Epithelial cell of prostate (primary cell): ENCODE data around the gene CRYBG2.
"Not testable (repeated sequence)": the region's sequence is repeated elsewhere in the genome, so short reads cannot be mapped to it uniquely, and the experiment has no call there.

Experiments
- DNase-seq: peaks from one replicate; pipeline ENCODE4 v3.0.0-alpha.2; 2011; ENCODE audit warnings: low read depth, low spot score
- H3K27ac ChIP-seq: fragments of 450-650 bp; 2 replicates; pipeline ENCODE4 v1.5.1; 2017; ENCODE audit warnings: mild to moderate bottlenecking

CRYBG2 gene

GRCh38 chr1:26300578-26301275 is 53.2 kb downstream of the CRYBG2 start:
- H3K27ac ChIP-seq, result no peak overlapping the region
- no peak for DNase-seq

GRCh38 chr1:26297791-26298124 is 56.2 kb downstream of the CRYBG2 start:
- peak overlapping the region; percentile 70 for H3K27ac ChIP-seq
- no peak for DNase-seq

- DNase-seq, result no peak
- H3K27ac ChIP-seq, result peak overlapping the region; percentile 70
These were observed 56.7 kb downstream of the CRYBG2 start for GRCh38 chr1:26297057-26297790.

- no peak for DNase-seq
- no peak overlapping the region for H3K27ac ChIP-seq
These were observed 57.4 kb downstream of the CRYBG2 start for GRCh38 chr1:26296340-26297056.

GRCh38 chr1:26295194-26296138 is 58.5 kb downstream of the CRYBG2 start:
- no peak overlapping the region for H3K27ac ChIP-seq
- no peak for DNase-seq

- no peak for DNase-seq
These were observed 59.9 kb downstream of the CRYBG2 start for GRCh38 chr1:26293911-26294463.

GRCh38 chr1:26292735-26293134 is 61.2 kb downstream of the CRYBG2 start:
- not testable (repeated sequence) for H3K27ac ChIP-seq, DNase-seq

More at GRCh38 chr1:26293911-26294463, 59.9 kb downstream of the CRYBG2 start:
- no peak overlapping the region for H3K27ac ChIP-seq

- no peak overlapping the region for H3K27ac ChIP-seq
- DNase-seq, result no peak
These were observed 62.0 kb downstream of the CRYBG2 start for GRCh38 chr1:26291939-26292338.

- no peak overlapping the region for H3K27ac ChIP-seq
- DNase-seq, result no peak
These were observed 62.5 kb downstream of the CRYBG2 start for GRCh38 chr1:26291433-26291832.

GRCh38 chr1:26290882-26291261 is 63.1 kb downstream of the CRYBG2 start:
- no peak overlapping the region for H3K27ac ChIP-seq
- DNase-seq, result no peak

- no peak for DNase-seq
These were observed 63.6 kb downstream of the CRYBG2 start for GRCh38 chr1:26290122-26290881.

GRCh38 chr1:26289158-26290059 is 64.5 kb downstream of the CRYBG2 start:
- H3K27ac ChIP-seq, result no peak overlapping the region
- no peak for DNase-seq

More at GRCh38 chr1:26290122-26290881, 63.6 kb downstream of the CRYBG2 start:
- H3K27ac ChIP-seq, result no peak overlapping the region

- no peak overlapping the region for H3K27ac ChIP-seq
- DNase-seq, result no peak
These were observed 65.5 kb downstream of the CRYBG2 start for GRCh38 chr1:26288311-26288941.

GRCh38 chr1:26287811-26288210 is 66.1 kb downstream of the CRYBG2 start:
- no peak overlapping the region for H3K27ac ChIP-seq
- no peak for DNase-seq

GRCh38 chr1:26287033-26287711 is 66.8 kb downstream of the CRYBG2 start:
- H3K27ac ChIP-seq, result no peak overlapping the region
- no peak for DNase-seq

- H3K27ac ChIP-seq, result no peak overlapping the region
- no peak for DNase-seq
These were observed 67.9 kb downstream of the CRYBG2 start for GRCh38 chr1:26286064-26286416.

GRCh38 chr1:26285366-26286063 is 68.4 kb downstream of the CRYBG2 start:
- peak overlapping the region; percentile 37 for H3K27ac ChIP-seq
- DNase-seq, result no peak
